ENCODE results near the gene LAIR1. TPM values are rescaled to one million over a fixed set of nuclear protein-coding genes. Genes with fewer than 3 reads are reported as not detected.

The LAIR1 gene
- total RNA-seq, 4 donors from 2014 or later, result 25.3 to 93.2 (median 47.6) TPM

DNA sequence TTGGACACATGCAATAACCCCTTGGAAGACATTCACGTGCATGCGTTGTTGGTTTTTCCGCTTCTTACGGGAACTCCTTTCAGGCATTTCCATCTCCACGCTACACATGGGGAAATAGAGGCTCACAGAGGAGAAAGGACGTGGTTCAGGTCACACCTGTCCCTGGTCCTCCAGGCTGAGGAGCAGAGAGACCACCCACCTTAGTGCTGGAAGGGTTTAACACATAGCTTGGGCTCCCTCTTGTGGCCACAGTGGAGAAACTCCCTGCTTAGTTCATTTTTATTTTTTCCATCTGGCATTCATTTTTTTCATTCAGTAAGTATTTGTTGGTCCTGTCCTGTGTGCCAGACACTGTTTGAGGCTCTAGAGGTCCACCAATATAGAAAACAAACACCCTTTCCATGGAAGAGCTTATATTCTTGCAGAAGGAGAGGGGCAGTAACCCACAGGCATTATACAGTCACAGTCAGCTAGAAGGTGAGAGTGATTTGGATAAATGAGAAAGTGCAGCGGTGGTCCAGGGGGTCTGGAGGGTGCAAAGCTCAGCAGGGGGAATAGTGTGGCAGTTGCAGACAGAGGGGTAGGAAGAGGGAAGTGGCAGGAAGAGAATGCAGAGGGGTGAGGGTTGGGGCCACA, 26.3 kb upstream of the LAIR1 start:
- TF ChIP-seq, protein P1, sequence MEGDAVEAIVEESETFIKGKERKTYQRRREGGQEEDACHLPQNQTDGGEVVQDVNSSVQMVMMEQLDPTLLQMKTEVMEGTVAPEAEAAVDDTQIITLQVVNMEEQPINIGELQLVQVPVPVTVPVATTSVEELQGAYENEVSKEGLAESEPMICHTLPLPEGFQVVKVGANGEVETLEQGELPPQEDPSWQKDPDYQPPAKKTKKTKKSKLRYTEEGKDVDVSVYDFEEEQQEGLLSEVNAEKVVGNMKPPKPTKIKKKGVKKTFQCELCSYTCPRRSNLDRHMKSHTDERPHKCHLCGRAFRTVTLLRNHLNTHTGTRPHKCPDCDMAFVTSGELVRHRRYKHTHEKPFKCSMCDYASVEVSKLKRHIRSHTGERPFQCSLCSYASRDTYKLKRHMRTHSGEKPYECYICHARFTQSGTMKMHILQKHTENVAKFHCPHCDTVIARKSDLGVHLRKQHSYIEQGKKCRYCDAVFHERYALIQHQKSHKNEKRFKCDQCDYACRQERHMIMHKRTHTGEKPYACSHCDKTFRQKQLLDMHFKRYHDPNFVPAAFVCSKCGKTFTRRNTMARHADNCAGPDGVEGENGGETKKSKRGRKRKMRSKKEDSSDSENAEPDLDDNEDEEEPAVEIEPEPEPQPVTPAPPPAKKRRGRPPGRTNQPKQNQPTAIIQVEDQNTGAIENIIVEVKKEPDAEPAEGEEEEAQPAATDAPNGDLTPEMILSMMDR (IDR thresholded peaks at IDR 0.05; ENCODE audit: low read depth), result no peak

DNA sequence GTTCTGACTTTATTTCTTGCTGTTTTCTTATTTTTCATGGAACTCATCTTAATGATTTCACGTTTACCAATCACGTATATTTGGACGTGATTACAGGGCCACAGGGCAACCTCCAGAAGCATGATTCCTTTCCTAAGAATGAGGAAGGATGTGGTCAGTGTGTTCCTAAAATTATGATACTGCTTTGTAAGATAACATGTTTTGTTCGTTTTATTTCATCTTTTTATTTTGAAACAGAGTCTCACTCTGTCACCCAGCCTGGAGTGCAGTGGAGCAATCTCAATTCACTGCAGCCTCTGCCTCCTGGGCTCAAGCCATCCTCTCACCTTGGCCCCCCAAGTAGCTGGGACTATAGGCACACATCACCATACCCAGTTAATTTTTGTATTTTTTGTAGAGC, 24.8 kb upstream of the LAIR1 start:
- TF ChIP-seq, protein P1 (IDR thresholded peaks at IDR 0.05; ENCODE audit: low read depth), result no peak

DNA sequence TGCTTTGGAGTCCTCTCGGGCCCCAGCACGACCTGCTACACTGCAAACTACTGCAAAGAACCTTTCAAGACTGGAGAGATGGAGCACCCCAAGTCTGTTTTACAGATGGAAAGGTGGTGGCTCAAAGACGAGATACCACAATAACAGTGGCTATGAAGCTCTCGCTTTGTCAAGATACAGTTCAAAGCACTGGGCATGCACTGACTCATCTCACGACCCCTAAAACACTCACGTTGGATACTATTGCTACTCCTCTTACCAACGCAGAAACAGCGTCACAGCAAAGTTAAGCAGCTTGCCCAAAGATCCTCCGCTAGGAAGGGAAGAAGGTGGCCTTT, 24.0 kb upstream of the LAIR1 start:
- TF ChIP-seq, protein P1 (IDR thresholded peaks at IDR 0.05; ENCODE audit: low read depth), result no peak

DNA sequence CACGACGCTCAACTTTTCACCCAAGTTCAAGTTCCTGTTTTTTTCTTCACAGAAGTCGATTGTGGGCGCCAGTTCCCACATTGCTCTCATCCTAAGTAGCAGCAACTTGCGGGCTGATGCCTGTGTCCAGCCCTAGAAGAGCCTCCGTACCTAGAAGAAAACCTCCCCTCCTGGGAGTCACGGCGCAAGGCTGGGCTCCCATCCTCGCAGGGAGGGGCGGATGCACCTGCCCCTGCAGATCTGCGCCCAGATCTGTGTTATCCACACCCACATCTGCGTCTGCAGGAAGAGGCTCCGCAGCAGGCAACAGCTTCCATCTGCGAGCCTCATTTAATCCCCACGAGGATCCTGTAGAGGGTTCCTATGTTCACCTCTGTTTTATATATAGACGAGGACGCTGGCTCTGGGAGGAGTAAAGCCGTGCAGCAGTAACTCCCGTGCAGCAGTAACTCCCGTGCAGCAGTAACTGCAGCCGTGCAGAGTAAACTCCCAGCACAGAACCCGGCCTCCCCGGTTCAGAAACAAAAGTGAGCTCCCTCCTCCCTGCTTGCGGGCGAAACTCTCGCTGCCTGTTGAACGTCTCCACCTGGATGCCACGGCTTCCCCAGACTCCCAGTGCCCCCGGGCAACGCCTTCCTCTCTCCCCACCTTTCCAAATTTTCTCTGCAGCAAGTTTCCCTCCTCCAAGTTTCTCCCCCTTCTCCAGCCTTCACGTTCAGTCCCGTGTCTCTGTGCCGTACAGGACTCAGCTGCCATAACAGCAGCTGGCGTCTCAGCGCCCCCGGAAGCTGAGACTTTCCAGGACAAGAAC, 23.5 kb upstream of the LAIR1 start:
- TF ChIP-seq, protein P1 (IDR thresholded peaks at IDR 0.05; ENCODE audit: low read depth), result no peak

DNA sequence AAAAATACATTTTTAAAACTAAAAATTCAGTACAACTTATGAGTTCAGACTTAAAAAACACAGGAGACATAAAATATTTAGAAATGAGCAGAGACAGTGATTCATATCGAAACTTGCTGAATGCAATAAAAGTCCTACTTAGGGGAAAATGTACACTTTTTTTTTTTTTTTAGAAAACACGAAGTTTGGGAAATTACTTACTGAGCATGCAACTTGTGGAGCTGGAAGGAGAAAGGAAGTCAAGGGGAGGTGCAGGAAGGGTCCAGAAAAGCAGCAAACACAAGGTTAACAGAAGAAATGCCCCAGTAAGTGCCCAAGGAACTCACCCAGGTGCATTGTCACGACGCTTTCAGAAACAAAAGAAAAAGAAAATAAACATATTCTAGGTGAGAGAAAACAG, 18.6 kb upstream of the LAIR1 start:
- TF ChIP-seq, protein P1 (IDR thresholded peaks at IDR 0.05; ENCODE audit: low read depth), result no peak

DNA sequence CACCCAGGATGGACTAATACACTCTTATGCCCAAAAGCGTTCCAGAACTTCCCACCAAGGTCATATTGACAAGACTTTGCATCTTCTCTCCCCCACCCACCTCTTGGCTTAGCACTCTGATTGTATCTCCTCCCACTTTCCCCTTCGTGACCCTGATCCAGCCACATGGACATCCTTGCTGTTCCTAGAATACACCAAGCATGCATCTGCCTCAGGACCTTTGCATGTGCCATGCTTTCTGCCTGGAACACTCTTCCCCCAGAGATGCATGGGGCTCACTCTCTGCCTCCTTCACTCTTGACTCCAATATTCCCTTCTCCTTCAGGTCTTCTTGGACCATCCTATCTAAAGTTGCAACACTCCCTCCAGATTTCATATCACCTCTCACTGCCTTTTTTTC, 16.2 kb upstream of the LAIR1 start:
- TF ChIP-seq, protein P1 (IDR thresholded peaks at IDR 0.05; ENCODE audit: low read depth), result no peak

DNA sequence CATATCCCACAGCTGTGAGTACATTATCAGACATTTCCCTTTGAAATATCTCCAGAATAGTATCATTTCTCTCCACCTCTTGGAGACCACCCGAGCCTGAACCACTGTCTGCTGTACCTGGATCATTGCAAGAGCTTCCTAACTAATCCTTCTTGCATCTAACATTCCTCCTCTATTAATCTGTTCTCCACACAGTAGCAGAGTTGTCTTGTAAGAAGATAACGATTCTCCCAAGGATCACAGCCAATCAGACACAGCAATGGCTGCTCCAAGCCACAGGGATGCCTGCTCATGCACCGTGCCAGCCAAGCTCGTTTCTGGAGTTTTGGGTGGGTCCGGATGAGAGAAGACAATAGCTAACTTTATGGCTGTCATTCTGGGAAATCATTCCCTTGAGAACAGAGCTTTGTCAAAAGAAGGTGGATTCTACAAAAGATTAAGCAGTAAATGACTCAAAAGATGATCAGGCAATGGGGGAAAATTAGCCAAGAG, 14.5 kb upstream of the LAIR1 start:
- TF ChIP-seq, protein P1 (IDR thresholded peaks at IDR 0.05; ENCODE audit: low read depth), result no peak
